Measurements from ENCODE around the gene TSPAN1.

TSPAN1 gene

DNA sequence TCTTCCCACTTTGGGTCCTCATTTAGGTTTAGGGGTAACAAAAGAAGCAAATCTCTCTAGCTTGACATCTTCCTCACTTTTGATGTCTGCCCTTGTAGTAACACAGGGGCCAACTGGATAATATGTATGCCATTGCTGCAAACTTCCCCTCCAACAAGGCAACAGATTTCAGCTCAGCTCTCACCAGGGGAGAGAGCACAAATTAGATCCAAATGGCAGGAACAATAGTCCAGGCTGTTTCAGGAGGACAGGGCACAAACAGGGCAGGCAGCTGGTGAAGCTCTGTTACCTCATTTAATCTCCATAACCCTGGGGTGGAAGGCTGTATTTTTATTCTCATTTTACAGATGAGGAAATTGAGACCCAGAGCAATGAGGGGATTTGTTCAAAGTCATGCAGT is 38.2 kb upstream of the TSPAN1 start:
- no peak overlapping the region for H3K4me3 ChIP-seq (ENCODE audit: low read depth, low read length)
- TF ChIP-seq MYC (IDR thresholded peaks at IDR 0.05; ENCODE audit: low read depth, low read length) (no peak), POLR2A (IDR thresholded peaks at IDR 0.05; ENCODE audit: extremely low read depth, insufficient read length) (no peak), MAX (IDR thresholded peaks at IDR 0.05; ENCODE audit: low read depth, low read length) (no peak)
- TF ChIP-seq, protein P1, sequence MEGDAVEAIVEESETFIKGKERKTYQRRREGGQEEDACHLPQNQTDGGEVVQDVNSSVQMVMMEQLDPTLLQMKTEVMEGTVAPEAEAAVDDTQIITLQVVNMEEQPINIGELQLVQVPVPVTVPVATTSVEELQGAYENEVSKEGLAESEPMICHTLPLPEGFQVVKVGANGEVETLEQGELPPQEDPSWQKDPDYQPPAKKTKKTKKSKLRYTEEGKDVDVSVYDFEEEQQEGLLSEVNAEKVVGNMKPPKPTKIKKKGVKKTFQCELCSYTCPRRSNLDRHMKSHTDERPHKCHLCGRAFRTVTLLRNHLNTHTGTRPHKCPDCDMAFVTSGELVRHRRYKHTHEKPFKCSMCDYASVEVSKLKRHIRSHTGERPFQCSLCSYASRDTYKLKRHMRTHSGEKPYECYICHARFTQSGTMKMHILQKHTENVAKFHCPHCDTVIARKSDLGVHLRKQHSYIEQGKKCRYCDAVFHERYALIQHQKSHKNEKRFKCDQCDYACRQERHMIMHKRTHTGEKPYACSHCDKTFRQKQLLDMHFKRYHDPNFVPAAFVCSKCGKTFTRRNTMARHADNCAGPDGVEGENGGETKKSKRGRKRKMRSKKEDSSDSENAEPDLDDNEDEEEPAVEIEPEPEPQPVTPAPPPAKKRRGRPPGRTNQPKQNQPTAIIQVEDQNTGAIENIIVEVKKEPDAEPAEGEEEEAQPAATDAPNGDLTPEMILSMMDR (IDR thresholded peaks at IDR 0.05; ENCODE audit: low read depth, low read length): no peak
- DNase-seq (ENCODE audit: low read depth): no peak

DNA sequence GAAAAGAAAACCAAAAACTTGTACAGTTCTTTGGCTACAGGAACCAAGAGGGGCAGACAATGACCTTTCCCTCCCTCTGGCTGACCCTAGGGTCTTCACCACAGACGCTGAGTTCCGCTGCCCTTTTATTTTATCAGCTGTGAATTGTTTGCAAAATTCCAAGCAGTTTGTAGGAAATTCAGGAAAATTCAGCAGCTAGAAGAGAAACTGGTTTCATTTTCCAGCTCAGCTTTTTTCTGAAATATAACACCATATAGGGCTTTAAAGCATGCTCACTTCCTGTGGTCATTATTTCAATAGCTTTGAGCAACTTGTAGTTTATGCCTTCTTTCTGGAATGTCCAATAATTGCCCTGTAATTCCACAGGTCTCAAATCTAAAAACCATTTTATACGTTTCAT is 37.0 kb upstream of the TSPAN1 start:
- DNase-seq (ENCODE audit: low read depth): no peak
- H3K4me3 ChIP-seq (ENCODE audit: low read depth, low read length): no peak overlapping the region
- TF ChIP-seq POLR2A (IDR thresholded peaks at IDR 0.05; ENCODE audit: extremely low read depth, insufficient read length) (no peak), MYC (IDR thresholded peaks at IDR 0.05; ENCODE audit: low read depth, low read length) (no peak), MAX (IDR thresholded peaks at IDR 0.05; ENCODE audit: low read depth, low read length) (no peak)
- TF ChIP-seq, protein P1 (IDR thresholded peaks at IDR 0.05; ENCODE audit: low read depth, low read length): no peak

GRCh38 chr1:46148318-46148717 is 26.6 kb upstream of the TSPAN1 start:
- no peak for DNase-seq (ENCODE audit: low read depth)
- TF ChIP-seq, protein P1 (IDR thresholded peaks at IDR 0.05; ENCODE audit: low read depth, low read length): no peak
- no peak for TF ChIP-seq MAX (IDR thresholded peaks at IDR 0.05; ENCODE audit: low read depth, low read length)
- no peak for TF ChIP-seq POLR2A (IDR thresholded peaks at IDR 0.05; ENCODE audit: extremely low read depth, insufficient read length)
- TF ChIP-seq MYC (IDR thresholded peaks at IDR 0.05; ENCODE audit: low read depth, low read length): no peak
- no peak overlapping the region for H3K4me3 ChIP-seq (ENCODE audit: low read depth, low read length)

- TF ChIP-seq MAX (IDR thresholded peaks at IDR 0.05; ENCODE audit: low read depth, low read length) (no peak), POLR2A (IDR thresholded peaks at IDR 0.05; ENCODE audit: extremely low read depth, insufficient read length) (no peak), MYC (IDR thresholded peaks at IDR 0.05; ENCODE audit: low read depth, low read length) (no peak)
- TF ChIP-seq, protein P1 (IDR thresholded peaks at IDR 0.05; ENCODE audit: low read depth, low read length): no peak
- no peak overlapping the region for H3K4me3 ChIP-seq (ENCODE audit: low read depth, low read length)
- DNase-seq (ENCODE audit: low read depth): no peak
Observed at GRCh38 chr1:46150085-46150484, 24.8 kb upstream of the TSPAN1 start.

DNA sequence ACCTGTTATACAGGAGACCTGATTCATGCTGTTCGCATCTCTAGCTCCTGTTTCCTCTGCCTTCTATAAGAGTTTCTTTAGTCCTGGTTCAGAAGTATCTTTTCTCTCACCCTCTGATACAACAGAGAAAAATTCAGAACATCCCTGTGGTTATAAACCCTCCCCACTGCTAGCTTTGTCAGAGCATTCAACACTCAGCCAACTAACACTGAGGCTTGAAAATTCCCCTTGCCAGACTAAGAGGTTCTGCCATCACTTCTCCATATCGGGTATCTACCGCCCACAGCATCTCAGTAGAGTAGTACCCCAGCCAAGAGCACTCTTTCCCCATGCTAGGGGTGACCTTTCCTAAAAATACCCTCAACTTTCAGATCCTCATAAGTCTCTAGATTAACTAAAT is 22.9 kb upstream of the TSPAN1 start:
- H3K4me3 ChIP-seq (ENCODE audit: low read depth, low read length): no peak overlapping the region
- TF ChIP-seq MYC (IDR thresholded peaks at IDR 0.05; ENCODE audit: low read depth, low read length): no peak
- TF ChIP-seq POLR2A (IDR thresholded peaks at IDR 0.05; ENCODE audit: extremely low read depth, insufficient read length): no peak
- TF ChIP-seq MAX (IDR thresholded peaks at IDR 0.05; ENCODE audit: low read depth, low read length): no peak
- TF ChIP-seq, protein P1 (IDR thresholded peaks at IDR 0.05; ENCODE audit: low read depth, low read length): no peak
- DNase-seq (ENCODE audit: low read depth): no peak

- H3K4me3 ChIP-seq (ENCODE audit: low read depth, low read length): no peak overlapping the region
- no peak for DNase-seq (ENCODE audit: low read depth)
- TF ChIP-seq, protein P1 (IDR thresholded peaks at IDR 0.05; ENCODE audit: low read depth, low read length): no peak
- TF ChIP-seq POLR2A (IDR thresholded peaks at IDR 0.05; ENCODE audit: extremely low read depth, insufficient read length) (no peak), MAX (IDR thresholded peaks at IDR 0.05; ENCODE audit: low read depth, low read length) (no peak), MYC (IDR thresholded peaks at IDR 0.05; ENCODE audit: low read depth, low read length) (no peak)
Observed at GRCh38 chr1:46153228-46153627, 21.7 kb upstream of the TSPAN1 start.

All from NB4 (cell line).